GM19023 (cell line): ENCODE measurements around the gene FBXL2.
A peak's percentile ranks its signal among the peaks of the same experiment; 100 is the strongest.

Experiments
- ATAC-seq: cut with Tn5 transposase; IDR thresholded peaks from one replicate; pipeline ENCODE4 v1.9.1; 2021; ENCODE audit warnings: mild to moderate bottlenecking, moderate library complexity; ENCODE audit not compliant: unreplicated experiment

Gene FBXL2, protein sequence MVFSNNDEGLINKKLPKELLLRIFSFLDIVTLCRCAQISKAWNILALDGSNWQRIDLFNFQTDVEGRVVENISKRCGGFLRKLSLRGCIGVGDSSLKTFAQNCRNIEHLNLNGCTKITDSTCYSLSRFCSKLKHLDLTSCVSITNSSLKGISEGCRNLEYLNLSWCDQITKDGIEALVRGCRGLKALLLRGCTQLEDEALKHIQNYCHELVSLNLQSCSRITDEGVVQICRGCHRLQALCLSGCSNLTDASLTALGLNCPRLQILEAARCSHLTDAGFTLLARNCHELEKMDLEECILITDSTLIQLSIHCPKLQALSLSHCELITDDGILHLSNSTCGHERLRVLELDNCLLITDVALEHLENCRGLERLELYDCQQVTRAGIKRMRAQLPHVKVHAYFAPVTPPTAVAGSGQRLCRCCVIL

DNA sequence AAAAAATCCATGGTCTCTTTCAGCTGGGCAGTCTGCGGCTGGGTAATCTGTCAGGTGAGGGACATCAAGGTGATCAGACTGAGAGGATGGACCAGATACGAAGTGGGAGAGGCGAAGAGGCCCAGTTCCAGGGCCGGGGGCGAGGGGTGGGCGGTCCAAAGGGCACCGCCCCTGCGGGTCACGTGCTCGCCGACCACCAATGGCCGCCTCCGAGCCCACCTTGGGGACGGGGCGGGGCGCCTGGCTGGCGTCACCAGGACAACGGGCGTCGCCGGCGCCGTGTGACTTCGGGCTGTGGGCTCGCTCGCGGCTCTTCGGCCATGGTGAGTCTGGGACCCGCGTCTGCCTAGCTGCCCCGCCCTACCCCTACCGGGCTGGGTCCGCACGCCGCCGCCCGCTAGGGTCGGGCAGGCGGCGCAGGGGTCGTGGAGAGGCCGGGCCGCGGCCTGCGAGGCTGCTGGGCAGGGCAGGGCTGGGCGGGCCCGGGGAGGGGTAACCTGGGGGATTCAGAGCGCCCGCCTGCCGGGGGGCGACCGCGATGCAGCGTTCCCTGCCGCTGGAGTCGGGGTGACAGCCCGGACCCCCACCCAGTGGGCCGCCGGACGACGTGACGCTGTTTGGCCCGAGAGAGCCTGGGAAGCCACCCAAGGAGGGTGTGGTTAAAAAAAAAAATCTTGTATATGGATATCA lies at the start of gene FBXL2:
FBXL2 (plus strand) TSS at position 250 of the 690 bp plus-strand sequence; CDS start at position 321, 71 bp downstream.
- peak; percentile 88 for ATAC-seq

DNA sequence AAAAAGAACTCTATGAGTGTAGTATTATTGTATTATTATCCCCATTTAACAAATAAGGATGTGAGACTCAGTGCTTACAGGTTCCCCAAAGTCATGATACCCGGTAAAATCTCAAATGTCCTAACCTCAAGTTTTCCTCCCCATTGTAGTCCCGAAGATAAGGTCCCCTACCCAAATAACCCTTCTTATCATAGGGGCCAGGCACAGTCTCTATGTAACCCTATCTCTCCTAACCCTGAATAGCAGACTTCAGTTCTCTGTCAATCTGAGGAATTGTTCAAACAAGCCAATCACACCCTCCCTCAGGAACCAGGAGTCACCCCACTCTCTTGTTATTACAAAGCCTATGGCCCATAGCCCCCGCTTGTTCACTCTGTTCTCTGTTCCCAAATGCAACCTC lies 48.2 kb upstream of the FBXL2 start:
- no peak for ATAC-seq

DNA sequence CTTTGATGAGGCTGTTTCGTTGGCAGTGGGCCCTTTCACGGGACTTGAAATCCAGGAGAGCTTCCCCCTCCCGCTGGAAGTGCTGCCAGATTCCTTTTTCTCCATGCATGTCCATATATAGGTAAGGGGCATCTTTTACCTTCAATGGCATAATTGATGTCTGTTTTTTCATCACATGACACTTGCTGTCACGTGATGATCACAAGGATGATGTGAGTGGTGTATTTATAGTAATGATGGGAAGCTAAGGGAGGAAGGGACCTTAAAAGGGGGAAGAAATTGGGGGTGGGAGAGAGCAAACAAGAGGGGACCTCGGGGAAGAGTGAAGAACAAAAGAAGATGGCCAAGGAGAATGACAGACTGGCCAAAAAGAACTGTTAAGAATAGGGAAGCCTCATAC lies 47.3 kb upstream of the FBXL2 start:
- ATAC-seq: no peak

DNA sequence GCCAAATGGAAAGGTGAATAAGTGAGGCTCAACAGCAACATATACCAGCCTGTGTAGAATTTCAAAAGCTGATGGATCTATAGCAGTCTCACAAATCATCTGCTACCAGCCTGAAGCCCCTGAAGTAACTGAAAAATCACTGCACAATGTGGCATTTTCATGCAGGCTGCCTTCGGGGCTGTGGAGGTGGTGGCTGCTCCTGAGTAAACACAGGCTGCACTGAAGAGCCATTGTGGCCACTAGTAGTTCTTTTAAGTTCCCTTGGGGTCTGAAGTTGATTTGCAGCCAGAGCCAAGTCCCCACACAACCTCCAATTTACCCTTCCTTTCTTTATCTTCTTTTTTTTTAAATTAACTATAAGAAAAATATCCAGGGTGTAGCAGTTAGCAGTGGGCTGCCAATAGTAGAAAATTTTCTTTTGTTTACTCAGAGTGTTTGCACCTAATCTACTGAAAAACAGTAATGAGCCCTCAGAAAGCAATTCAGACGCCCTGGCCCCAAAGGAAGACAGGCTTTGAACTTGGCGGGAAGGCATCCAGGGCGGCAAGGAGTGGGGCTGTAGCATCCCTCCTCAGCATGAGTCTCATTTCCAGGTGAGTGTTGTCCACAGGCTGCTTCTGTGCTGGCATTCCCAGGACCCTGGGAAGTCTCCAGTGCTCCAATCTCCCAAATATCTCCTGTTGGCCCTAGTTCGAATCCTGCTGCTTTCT lies 45.3 kb upstream of the FBXL2 start:
- ATAC-seq: no peak

DNA sequence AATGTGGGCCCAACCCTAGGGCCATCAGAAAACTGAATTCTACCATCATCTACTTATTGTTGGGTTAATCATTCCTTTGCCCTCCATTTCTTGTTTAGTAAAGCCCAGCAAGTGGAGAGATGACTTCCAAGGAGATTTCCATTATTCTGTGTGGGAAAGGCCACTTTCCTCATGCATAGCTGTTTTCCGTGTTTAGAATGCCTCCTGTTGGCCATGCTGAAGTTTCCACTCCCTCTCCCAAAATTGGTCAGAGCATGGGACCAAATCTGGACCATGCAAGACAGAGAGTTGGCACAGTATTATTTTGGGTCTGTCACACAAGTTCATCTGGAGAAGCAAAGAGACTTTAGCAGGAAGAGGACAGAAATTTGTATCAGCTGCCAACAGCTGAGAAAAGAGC lies 43.4 kb upstream of the FBXL2 start:
- no peak for ATAC-seq

DNA sequence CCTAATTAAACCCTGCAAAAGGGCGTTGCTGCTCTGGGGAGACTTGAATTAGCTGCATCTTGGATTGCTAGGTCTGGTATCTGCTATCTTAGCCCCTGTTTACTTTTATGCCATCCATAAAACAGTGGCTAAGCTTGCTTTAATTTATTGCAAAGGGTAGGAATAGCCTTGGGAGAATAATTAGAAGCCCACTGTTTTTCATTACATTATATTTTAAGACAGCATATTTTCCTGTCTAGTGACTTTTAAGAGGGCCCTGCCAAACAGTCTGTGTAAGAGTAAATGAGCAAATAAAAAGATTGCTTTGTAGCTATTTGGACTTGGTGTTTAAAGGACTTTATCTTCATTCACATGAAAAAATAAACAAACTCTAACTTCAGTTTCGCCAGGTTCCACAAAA lies 41.2 kb upstream of the FBXL2 start:
- ATAC-seq: no peak

DNA sequence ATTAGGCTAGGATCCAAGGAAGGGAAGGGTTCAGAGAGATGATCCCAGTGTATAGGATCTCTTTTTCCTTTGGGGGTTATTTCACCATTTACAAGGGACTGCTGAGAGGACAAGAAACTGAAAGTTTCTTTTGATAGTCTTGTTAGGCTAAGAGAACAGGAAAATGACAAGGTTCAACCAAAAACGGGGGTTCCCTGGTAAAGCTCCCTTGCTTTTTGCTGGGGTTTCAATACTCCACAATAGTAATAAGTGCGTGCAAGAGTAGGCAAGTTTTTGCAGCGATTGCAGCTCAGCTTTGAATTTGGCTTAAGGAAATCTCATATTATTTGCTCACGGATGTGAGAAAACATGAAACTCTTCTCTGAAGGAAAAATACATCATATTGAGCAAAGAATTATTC lies 39.8 kb upstream of the FBXL2 start:
- no peak for ATAC-seq

DNA sequence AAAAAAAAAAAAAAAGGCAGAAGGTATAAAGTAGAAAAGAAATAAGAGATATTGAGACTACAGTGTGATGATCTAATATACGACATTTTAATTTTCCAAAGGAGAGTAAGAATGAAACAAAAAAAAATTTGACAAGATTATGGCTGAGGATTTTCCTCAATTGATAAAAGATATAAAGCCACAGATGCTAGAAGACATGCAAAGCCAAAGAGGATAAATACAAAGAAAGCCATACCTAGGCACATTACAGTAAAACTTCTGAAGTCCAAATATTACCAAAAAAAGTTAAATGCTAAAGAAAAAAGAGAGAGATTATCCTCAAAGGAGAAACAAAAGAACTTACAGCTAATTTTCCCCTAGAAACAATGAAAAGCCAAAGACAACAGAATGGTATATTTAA lies 38.3 kb upstream of the FBXL2 start:
- ATAC-seq: no peak

DNA sequence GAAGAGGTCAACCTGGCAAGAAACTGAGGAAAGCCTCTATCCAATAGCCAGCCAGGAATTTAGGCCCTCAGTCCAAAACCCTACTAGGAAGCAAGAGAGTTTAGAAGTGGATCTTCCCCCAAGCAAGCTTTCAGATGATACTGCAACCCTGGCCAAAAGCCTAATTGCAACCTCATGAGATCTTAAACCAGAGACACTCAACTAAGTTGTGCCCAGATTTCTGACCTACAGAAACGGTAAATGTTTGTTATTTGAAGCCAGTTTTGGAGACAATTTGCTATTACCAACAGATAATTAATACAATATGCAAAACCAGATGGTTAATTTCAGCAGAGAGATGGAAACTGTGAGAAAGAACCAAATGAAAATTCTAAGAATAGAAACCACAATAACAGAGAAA lies 37.0 kb upstream of the FBXL2 start:
- no peak for ATAC-seq

DNA sequence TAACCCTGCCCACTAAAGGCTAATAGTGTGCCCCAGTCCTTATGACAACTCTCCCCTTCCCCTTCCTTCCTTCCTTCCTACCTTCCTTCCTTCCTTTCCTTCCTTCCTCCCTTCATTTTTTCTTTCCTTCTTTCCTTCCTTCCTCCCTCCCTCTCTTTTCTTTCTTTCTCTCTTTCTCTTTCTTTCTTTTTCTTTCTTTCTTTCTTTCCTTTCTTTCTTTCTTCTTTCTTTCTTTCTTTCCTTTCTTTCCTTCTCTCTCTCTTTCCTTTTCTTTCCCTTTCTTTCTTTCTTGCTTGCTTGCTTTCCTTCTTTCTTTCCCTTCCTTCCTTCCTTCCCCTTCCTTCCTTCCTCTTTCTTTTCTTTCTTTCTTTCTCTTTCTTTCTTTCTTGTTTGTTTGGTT lies 30.5 kb upstream of the FBXL2 start:
- ATAC-seq: no peak

DNA sequence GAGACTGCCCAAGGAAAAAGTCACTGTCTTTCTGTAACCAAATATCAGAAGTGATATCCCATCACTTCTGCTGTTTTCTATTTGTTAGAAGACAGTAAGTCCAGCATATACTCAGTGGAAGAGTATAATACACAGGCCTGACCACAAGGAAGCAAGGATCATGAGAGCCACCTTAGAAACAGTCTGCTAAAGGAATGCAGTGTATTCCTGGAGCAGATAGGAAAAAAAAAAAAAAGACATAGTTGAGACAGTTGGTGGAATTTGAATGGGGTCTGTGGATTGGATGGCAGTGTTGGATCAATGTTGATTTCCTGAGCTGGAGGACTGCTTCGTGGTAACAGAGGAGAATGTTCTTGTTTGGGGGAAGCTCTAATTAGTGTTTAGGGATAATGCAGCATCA lies 26.5 kb upstream of the FBXL2 start:
- ATAC-seq: no peak

DNA sequence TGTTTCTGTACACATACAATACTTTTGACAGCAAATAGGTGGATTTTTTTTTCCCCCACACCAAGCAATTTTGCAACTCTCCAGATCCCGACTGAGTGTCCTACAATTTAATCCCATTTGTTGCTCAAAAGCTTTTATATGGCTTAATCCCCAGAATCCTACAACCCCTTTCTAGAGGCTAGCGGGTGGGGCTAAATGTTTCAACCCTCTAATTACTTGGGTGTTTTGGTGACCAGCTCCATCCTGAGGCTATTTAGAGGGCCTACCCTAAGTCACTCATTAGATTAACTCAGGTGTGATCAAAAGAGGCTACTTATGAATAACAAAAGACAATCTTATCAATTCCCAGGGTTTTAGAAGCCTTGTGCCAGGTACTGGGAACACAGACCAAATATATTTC lies 21.0 kb upstream of the FBXL2 start:
- ATAC-seq: no peak

DNA sequence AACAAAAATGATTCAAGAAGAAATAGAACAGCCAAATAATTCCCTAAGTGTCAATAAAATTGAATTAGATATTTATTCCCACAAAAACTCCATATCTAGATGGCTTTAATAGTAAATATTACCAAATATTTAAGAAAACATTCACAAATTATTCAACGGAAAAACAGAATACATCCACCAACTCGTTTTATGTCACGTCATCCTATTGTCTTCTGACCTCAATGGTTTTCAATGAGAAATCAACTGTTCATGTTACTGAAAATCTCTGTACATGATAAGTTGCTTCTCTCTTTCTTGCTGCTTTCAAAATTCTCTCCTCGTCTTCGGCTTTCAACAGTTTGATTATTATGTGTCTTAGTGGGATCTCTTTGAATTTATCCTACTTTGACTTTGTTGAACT lies 17.1 kb upstream of the FBXL2 start:
- ATAC-seq: no peak

DNA sequence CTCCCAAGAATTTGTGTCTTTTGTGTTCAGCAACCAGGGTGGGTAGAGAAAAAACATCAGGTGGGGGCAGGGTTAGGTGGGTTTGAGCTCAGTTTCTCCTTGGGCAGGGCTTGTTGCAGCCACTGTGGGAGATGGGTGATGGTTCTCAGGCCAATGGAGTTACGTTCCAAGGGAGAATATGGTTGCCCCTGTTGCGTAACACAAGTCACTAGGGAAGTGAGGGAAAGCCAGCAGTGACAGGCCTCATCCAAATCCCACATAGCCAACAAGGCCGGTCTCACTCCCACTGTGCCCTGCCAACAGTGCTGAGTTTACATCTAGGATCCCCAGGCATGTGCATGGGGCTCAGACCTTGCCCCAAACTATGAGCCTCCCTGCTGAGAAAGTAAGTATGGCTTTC lies 7.9 kb upstream of the FBXL2 start:
- ATAC-seq: no peak

DNA sequence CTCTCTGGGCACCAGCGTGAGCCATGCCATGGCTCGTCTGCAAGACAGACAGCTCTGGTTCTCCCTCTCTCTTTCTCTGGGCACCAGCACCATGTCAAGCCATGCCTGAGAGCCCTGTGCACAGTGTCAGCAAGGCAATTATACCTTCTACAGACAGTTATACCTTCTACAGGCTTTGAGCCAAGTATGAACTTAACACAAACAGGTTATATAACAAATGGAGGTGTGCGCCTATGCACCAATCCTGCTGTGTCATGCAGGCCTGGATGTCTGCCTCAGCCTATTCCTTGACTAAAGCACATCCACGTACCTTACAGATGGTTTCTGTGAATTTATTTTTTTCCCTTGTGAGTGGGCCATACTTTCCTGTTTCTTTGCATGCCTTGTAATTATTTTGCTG lies 5.9 kb upstream of the FBXL2 start:
- no peak for ATAC-seq

DNA sequence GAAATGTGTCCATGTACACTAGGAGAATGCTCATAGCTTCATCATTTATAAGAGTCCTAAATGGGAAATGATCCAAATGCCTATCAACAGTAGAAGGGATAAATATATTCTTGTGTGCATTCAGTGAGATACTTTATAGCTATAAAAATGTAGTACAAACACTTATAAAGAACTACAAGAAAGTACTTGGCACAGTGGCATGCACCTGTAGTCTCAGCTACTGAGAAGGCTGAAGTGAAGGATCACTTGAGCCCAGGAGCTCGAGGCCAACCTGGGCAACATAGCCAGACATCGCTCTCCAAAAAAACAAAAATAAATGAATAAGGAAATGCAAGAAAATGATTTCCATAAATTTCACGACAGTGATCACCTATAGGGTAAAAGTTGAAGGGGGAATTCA lies 3.6 kb upstream of the FBXL2 start:
- no peak for ATAC-seq

DNA sequence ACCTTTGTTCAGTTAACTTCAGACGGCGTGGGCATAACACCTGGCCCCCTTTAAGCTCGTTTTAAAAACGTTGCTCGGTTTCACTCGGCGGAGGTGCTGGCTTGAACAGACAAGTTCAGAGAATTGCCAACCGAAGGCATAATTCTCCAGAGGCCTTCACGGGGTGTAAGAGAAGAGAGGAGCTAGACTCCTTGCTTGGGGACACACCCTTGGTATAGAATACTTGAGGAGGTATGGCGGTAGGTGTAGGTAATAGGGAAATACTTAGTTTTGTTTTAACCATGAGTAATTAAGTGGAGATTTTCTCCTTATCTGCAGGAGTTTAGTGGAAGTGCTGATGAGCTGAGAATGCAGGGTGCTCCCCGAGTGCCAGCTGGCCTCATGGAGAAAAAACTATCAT lies 921 bp downstream of the FBXL2 start:
- no peak for ATAC-seq

DNA sequence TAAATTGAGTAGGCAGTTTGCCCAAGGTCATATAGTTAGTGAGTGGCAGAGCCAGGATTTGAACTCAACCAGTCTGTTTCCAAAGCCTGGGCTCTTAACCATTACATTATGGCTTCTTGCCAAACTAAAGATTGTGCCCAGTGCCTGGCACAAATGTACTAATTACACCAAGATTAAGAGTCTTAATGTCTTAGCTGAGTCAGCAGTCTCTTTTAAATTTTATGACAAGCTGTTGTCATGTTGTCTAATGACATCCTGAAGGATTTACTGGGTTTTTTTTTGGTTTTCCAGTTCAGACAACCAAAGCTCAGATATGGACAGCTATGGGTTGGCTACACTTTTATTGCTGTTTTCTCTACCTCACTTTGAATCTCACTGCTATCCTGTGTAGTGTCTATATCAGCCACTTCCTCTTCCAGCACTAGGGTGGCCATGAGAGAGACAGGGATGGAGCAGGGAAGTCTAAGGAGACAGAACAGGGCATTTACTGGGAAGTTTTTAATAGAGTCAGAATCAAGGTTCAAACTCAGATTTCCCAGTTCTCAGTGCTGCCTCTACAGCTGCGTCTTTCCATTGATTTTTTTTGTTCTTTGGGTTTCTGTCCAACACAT lies 10.5 kb downstream of the FBXL2 start:
- no peak for ATAC-seq

DNA sequence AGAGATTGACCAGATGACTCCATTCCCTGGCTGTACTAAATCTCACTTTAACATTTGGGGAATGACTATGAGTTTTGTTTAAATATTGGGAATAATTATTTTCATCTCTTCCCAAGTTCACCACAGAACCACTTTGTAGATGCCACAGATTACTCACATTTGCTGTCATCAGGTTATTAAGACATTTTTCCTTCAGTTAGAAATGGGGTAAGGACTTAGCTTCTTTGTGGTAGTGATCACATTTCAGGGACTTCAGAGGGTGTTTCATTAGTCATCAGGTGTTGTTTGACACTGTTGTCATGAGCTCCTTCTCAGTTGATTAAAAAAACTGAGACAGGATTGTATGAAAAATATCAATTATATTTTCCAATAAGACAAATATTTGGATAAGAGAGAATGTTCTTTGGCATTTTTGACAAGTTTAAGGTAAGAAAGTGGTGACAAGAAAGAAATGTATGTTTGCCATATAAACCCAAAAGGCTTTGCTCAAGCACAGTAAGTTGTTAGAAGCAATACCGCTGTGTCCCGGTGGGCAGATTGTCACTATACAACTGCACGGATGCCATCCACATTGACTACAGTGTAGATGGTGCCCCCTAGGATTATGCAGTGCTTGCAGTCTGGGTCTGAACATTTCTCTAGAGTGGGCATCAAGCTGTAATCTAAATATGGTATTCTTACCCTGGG lies 22.3 kb downstream of the FBXL2 start:
- no peak for ATAC-seq

DNA sequence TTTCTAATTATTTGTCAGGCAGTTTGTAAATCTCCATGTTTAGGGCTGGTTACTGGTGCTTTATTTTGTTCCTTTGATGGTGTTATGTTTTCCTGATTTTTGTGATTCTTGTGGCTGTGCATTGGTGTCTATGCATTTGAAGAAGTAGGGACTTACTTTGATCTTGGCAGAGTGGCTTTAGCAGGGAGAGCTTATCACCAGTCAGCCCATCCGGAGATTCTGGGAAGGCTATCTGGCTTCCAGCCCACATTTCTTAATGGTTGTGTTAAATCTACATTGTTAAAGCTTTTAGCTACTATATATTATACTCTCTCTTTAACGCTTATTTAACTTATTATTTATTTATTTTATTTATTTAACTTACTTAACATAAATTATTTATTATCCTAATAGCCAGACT lies 35.1 kb downstream of the FBXL2 start:
- ATAC-seq: no peak

DNA sequence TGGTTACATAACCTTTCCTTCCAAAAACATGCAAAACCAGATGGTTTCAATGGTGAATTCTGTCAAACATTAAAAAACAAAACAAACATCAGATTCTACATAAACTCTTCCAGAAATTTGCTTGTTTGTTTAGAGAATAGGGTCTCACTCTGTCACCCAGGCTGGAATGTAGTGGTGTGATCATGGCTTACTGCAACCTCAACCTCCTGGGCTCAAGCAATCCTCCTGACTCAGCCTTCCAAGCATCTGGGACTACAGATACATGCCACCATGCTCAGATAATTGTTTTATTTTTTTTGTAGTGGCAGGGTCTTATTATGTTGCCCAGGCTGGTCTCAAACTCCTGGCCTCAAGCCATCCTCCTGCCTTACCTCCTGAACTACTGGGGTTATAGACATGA lies 36.1 kb downstream of the FBXL2 start:
- ATAC-seq: no peak
